Mucosa of descending colon (tissue), 3 donors: ENCODE measurements around the gene LRRK1. TPM values are rescaled to one million over a fixed set of nuclear protein-coding genes. Genes with fewer than 3 reads are reported as not detected.

Source experiments
- ATAC-seq: fragments of 200-7000 bp; cut with Tn5 transposase; one replicate; pipeline ENCODE4 v1.9.1; 2020; ENCODE audit warnings: mild to moderate bottlenecking, moderate library complexity
- DNase-seq, 3 donors: peaks; one replicate each; pipeline ENCODE4 v3.0.0-alpha.2; 2020
- H3K36me3 ChIP-seq: fragments of 200-600 bp; one replicate; pipeline ENCODE4 v1.8.0; 2021; ENCODE audit warnings: low read depth, mild to moderate bottlenecking
- H3K4me1 ChIP-seq: fragments of 200-600 bp; one replicate; pipeline ENCODE4 v1.8.0; 2021; ENCODE audit warnings: low read depth, mild to moderate bottlenecking
- H3K4me3 ChIP-seq: fragments of 200-600 bp; one replicate; pipeline ENCODE4 v1.8.0; 2021; ENCODE audit warnings: mild to moderate bottlenecking
- H3K9me3 ChIP-seq: fragments of 200-600 bp; one replicate; pipeline ENCODE4 v1.8.0; 2021; ENCODE audit warnings: mild to moderate bottlenecking
- intact Hi-C, 2 donors: fragments of 100-400 bp; cut with DNase I in 1 of 2; cut with micrococcal nuclease in 1 of 2; formaldehyde crosslinking; loops; one replicate each; pipeline versions ENCODE4 v1.11.0 to v1.11.1; 2022; cut with DNase I, micrococcal nuclease
- total RNA-seq, 3 donors: library from RNA; stranded (reverse); fragmentation: NEBNext Ultra II Directional in 2 of 3; extraction: Animal tissue kit (Norgen Biotek cat#: 25700) in 2 of 3; gene quantifications; one replicate each; pipeline versions ENCODE4 v1.2.1 to v1.2.4, GENCODE V29; 2021 to 2023
- TF ChIP-seq, protein P1 (sequence below): fragments of 200-600 bp; IDR thresholded peaks from one replicate; pipeline ENCODE4 v1.8.0; 2022; ENCODE audit warnings: antibody characterized with exemption, mild to moderate bottlenecking
- donor health status: DM: no; HTN: no; CAD: no; lungs with moderate emphysema.
- donor health status: DM: no; HTN: no; CAD: no.
- donor health status: DM: no; HTN: yes; CAD: no.

LRRK1 gene
- total RNA-seq, 3 donors from 2014 or later: 43.7 to 60.1 (median 50.6) TPM

DNA sequence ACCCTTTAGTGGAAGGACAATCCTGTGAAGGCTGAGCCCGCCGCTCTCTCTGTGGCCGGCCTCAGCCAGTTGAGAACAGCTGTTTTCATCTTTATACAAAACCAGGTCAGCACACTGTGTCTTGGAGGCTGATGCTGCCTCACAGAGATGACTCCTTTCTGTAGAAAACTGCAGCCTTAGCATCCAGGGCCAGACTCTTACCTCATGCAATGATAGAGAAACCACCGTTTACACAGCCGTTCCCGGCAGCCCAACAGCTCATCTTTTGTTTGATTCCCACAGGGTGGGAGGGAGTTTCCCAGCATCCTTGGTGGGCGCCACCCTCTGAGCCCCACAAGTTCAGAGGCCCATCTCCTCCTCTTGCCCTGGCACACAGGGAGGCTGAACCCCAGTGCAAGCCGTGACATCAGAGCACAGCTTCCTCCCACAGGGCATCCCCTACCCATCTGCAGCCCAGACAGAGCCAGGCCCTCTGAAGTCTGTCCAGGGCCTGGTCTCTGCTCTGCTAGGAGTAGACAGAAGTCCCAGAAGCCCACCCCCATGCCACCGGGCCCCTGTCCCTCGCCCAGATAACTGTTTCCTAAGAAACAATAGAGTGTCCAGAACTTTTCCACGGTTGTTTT lies 105.0 kb downstream of the LRRK1 start:
- DNase-seq: peak in 1 of 3 donors; percentile 28
- TF ChIP-seq, protein P1, sequence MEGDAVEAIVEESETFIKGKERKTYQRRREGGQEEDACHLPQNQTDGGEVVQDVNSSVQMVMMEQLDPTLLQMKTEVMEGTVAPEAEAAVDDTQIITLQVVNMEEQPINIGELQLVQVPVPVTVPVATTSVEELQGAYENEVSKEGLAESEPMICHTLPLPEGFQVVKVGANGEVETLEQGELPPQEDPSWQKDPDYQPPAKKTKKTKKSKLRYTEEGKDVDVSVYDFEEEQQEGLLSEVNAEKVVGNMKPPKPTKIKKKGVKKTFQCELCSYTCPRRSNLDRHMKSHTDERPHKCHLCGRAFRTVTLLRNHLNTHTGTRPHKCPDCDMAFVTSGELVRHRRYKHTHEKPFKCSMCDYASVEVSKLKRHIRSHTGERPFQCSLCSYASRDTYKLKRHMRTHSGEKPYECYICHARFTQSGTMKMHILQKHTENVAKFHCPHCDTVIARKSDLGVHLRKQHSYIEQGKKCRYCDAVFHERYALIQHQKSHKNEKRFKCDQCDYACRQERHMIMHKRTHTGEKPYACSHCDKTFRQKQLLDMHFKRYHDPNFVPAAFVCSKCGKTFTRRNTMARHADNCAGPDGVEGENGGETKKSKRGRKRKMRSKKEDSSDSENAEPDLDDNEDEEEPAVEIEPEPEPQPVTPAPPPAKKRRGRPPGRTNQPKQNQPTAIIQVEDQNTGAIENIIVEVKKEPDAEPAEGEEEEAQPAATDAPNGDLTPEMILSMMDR: no peak
- H3K9me3 ChIP-seq: no peaks in the 10 kb centered on the region
- no peak overlapping the region for H3K4me3 ChIP-seq
- no peaks in the 10 kb centered on the region for H3K4me1 ChIP-seq
- no peaks in the 10 kb centered on the region for H3K36me3 ChIP-seq
- intact Hi-C loops: no loop called here
- ATAC-seq: peak; percentile 57

DNA sequence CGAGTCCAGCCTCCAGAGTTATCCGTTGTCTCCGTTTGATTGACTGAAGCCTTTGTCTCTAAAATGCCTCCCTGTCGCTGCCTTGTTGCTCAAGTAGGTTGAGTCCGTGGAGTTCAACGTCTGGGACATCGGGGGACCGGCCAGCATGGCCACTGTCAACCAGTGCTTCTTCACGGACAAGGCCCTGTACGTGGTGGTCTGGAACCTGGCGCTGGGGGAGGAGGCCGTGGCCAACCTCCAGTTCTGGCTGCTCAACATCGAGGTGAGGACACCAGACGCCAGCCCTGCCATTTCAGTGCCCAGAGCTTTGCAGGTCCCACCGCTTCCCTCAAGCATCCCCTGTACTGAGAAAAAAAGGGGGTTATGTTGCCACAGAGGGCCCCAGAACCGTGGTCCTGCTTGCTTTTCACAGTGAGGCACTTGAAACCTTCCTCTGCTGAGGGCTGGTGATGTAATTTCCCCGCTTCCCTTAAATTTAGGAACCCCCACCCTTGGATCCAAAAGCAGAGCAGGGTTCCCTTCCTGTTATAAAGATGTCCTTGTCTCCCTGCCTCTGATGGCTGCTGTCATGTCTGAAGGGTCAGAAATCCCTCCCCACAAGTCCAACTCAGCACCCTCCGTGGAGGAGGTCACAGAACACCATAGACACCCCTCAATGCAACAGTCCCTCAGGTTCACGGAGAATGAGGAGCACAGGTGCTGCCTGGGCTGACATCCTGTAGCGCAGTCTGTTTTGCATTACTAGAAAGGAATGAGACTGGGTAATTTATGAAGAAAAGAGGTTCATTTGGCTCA lies 105.7 kb downstream of the LRRK1 start:
- no peaks in the 10 kb centered on the region for H3K4me1 ChIP-seq
- no peak overlapping the region for H3K4me3 ChIP-seq
- no peak for DNase-seq
- TF ChIP-seq, protein P1: no peak
- H3K9me3 ChIP-seq: no peaks in the 10 kb centered on the region
- intact Hi-C loops: no loop called here
- H3K36me3 ChIP-seq: no peaks in the 10 kb centered on the region
- ATAC-seq: no peak

DNA sequence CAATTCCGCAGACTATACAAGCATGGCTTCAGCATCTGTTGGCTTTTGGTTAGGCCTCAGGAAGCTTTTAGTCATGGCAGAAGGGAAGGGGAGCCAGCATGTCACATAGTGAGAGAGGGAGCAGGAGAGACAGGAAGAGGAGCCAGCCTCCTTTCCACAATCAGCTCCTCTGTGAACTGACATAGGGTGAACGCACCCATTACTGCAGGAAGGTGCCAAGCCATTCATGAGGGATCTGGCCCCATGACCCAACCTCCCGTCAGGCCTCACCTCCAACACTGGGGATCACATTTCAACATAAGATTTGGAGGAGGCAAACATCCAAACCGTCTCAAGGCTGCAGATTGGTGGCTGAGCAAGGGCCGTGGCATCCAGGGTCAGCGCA lies 106.3 kb downstream of the LRRK1 start:
- DNase-seq: no peak

DNA sequence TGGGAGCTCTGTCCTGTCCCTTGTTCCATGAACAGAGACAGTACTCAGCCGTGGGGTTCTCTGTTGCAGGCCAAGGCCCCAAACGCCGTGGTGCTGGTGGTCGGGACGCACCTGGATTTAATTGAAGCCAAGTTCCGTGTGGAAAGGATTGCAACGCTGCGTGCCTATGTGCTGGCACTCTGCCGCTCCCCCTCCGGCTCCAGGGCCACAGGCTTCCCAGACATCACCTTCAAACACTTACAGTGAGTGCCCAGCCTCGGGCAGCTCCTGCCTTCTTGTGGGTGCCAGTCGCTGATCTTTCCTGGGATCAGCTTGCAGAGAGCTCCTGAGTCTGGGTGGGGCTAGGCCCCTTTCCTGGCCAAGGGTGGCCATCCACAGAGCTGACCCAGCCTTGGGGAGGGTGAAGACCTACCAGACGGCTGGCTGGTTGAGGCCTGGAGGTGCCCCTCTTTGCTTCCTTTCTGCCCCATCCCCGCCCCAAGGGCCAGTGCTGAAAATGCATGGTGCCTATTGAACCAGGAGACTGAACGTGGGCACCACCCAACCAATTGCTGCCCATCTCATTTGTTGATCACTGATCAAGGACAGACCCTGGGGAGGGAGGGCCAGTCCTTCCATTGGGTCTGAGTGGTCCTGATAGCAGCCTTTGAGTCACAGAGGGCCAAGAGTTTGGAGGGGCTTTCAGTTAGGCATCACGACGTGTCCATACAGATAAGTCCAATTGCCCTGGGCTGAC lies 106.9 kb downstream of the LRRK1 start:
- H3K4me1 ChIP-seq: no peaks in the 10 kb centered on the region
- no peaks in the 10 kb centered on the region for H3K36me3 ChIP-seq
- ATAC-seq: no peak
- TF ChIP-seq, protein P1: no peak
- no peaks in the 10 kb centered on the region for H3K9me3 ChIP-seq
- no peak overlapping the region for H3K4me3 ChIP-seq
- no peak for DNase-seq
- intact Hi-C loops: no loop called here

More for the DNA sequence above, 106.3 kb downstream of the LRRK1 start:
- Histone ChIP-seq H3K36me3 (no peaks in the 10 kb centered on the region), H3K4me1 (no peaks in the 10 kb centered on the region), H3K9me3 (no peaks in the 10 kb centered on the region), H3K4me3 (no peak overlapping the region)
- TF ChIP-seq, protein P1: no peak
- intact Hi-C loops: no loop called here
- no peak for ATAC-seq

DNA sequence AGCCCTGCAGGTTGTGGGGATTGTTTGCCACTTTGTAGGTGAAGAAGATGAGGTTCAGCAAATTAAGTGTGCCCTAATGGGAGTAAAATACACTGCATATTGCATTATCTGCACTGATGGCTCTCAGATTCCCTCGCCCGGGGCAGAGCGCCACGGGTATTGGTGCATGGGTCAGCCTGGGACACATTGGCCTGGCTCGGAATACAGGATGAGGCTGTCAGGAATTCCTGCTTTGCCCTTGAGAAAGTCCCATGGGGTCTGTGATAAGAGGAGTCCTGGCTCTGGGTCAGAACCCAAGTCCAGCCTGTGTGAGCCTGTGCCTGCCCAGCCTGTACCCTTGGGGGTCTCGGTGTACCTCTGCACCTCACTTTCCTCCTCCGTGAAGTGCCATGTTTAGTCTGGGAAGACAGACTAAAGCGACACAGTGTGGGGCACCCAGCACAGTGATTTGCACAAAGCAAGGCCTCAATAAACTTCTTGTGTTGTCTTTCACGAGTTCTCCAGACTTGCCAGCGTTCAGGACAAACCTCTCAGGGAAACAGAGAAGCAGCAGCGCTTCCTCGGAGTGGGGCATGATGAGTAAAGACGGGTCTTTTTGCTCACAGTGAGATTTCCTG lies 107.6 kb downstream of the LRRK1 start:
- intact Hi-C loops: no loop called here
- Histone ChIP-seq H3K4me1 (no peaks in the 10 kb centered on the region), H3K36me3 (no peaks in the 10 kb centered on the region), H3K4me3 (no peak overlapping the region), H3K9me3 (no peaks in the 10 kb centered on the region)
- TF ChIP-seq, protein P1: no peak
- ATAC-seq (no peak), DNase-seq (no peak)
